Common myeloid progenitor, CD34-positive (primary cell): ENCODE data around the gene SPATA32.
"Not testable (repeated sequence)": the region's sequence is repeated elsewhere in the genome, so short reads cannot be mapped to it uniquely, and the experiment has no call there.

Experiments used
- CTCF ChIA-PET: fragments of 350-600 bp; sonication (Branson Sonifier 250); formaldehyde crosslinking; loops from one replicate; lab custom pipeline; 2021; ENCODE audit warnings: antibody characterized with exemption; lab: Charles Lee
- POLR2A ChIA-PET: fragments of 350-600 bp; sonication (Branson Sonifier 250); formaldehyde crosslinking; loops from one replicate; lab custom pipeline; 2021; ENCODE audit warnings: antibody characterized with exemption; lab: Charles Lee
- DNase-seq, 3 donors: peaks; one replicate each; pipeline versions ENCODE4 v3.0.0 to v3.0.0-alpha.2; 2013
- H3K27ac ChIP-seq, 2 experiments: 1 replicate in 1 of 2; 2 replicates in 1 of 2; pipeline ENCODE4 v1.7.0; 2013; ENCODE audit warnings: inconsistent platforms in 2 of 2, low read length in 2 of 2, mild to moderate bottlenecking in 2 of 2, low read depth in 1 of 2, moderate library complexity in 1 of 2; ENCODE audit not compliant: severe bottlenecking in 2 of 2, insufficient read depth in 1 of 2, poor library complexity in 1 of 2
- H3K27me3 ChIP-seq, 5 experiments: replicated peaks in 2 of 5; 1 replicate in 3 of 5; 2 replicates in 2 of 5; pipeline versions ENCODE4 v1.6.1 to v1.7.0; 2013; ENCODE audit warnings: low read length in 4 of 5, mild to moderate bottlenecking in 2 of 5, moderate library complexity in 2 of 5, inconsistent platforms in 1 of 5; ENCODE audit not compliant: insufficient read depth in 5 of 5, control insufficient read depth in 4 of 5
- H3K36me3 ChIP-seq, 4 experiments: 1 replicate in 2 of 4; 2 replicates in 2 of 4; pipeline versions ENCODE4 v1.6.1 to v1.7.0; 2013; ENCODE audit warnings: low read length in 3 of 4, control low read depth in 1 of 4, mild to moderate bottlenecking in 1 of 4; ENCODE audit not compliant: control insufficient read depth in 4 of 4, insufficient read depth in 4 of 4
- H3K4me1 ChIP-seq, 4 experiments: 1 replicate in 3 of 4; 2 replicates in 1 of 4; pipeline versions ENCODE4 v1.6.1 to v1.7.1; 2013; ENCODE audit warnings: low read length in 3 of 4, mild to moderate bottlenecking in 3 of 4, control low read depth in 1 of 4, inconsistent platforms in 1 of 4, moderate library complexity in 1 of 4; ENCODE audit not compliant: control insufficient read depth in 4 of 4, insufficient read depth in 4 of 4; ENCODE audit errors: control extremely low read depth in 1 of 4
- H3K4me3 ChIP-seq, 7 experiments: 1 replicate in 4 of 7; 2 replicates in 3 of 7; pipeline versions ENCODE4 v1.5.1 to v1.7.0; 2013; ENCODE audit warnings: mild to moderate bottlenecking in 7 of 7, low read length in 6 of 7, moderate library complexity in 6 of 7, inconsistent platforms in 2 of 7, low read depth in 2 of 7, control low read depth in 1 of 7; ENCODE audit not compliant: insufficient read depth in 4 of 7, control insufficient read depth in 1 of 7; ENCODE audit errors: extremely low read depth in 1 of 7
- H3K9me3 ChIP-seq, 5 experiments: 1 replicate in 4 of 5; 2 replicates in 1 of 5; pipeline versions ENCODE4 v1.6.1 to v1.7.1; 2013; ENCODE audit warnings: low read length in 4 of 5, mild to moderate bottlenecking in 2 of 5, inconsistent platforms in 1 of 5, low read depth in 1 of 5, moderate library complexity in 1 of 5; ENCODE audit not compliant: control insufficient read depth in 4 of 5, insufficient read depth in 2 of 5; ENCODE audit errors: control extremely low read depth in 1 of 5
- WGBS: methylation state at CpG from one replicate; pipeline ENCODE4 v1.1.5; 2013; ENCODE audit not compliant: insufficient coverage; 5-methylcytosine and 5-hydroxymethylcytosine counted together

The SPATA32 gene

DNA sequence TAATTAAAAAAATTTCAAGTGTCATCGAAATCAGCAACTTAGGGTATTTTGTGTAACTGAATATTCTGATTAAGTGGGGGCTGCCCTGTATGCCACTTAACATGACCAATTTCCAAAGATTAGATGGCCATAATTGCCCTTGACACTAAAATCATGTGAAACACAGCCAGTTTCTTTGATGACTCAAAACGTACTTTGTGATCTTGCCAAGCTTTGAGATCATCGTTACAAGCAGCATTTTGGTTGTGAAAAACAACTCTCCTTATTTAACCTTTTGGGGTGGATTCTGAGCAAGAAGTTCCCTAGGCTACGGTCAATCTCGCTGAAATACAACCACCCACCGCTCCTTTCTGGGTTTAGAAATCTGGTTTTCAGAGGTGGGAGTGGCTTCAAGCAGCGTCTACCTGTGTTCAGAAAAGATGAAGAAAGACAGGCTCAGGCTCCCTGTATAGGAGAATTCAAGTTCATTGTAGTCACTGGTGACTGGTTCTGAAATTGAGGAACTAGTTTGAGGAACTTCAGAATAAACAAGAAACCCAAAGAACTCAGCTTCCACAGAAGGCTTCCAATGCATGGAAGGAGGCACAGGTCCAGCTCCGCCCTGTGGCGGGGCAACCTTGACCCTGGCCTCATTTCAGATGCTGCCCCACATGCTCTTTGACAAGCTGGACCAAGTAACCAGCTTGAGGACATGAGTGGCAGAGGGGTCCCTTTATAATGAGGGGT lies 45.6 kb upstream of the SPATA32 start:
- H3K4me3 ChIP-seq, result peak overlapping the region in 5 of 7 experiments; percentile 23 to 53 (median 38)
- ChIA-PET CTCF (interaction anchor here (0.7 to 4.7 kb wide), 6 partner anchors 7 to 30 kb away, joined by 3 to 28 read pairs (median 10); partner anchors contain the start of gene MAP3K14), POLR2A (no interaction called here)
- peak overlapping the region; percentile 76 to 89 for H3K27ac ChIP-seq
- H3K9me3 ChIP-seq, result no peaks in the 10 kb centered on the region
- peak; percentile 78 to 93 (median 87) for DNase-seq
- 6% methylated on average over 4 of the region's 9 CpGs for WGBS
- H3K36me3 ChIP-seq, result peaks cover 0 to 19% (median 2%) of the 10 kb centered on the region in 4 experiments
- H3K4me1 ChIP-seq, result peaks cover 34 to 66% (median 56%) of the 10 kb centered on the region in 4 experiments
- no peaks in the 10 kb centered on the region for H3K27me3 ChIP-seq

DNA sequence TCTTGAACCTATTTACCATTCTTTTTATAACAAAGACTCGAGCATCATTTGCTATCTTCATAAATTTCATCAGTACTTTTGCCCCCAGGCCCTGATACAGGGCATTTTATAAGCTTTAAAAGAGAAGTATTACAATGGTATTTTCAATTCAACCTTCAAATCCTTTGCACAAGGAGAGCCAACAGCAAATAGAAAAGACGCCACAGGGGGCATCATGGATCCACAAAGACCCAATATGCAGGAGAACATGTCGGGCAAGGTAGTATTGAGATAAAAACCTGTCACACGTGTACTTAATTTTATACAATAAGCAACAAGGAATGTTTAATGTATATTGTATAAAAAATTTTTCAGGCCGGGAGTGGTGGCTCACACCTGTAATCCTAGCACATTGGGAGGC lies 44.7 kb upstream of the SPATA32 start:
- H3K4me1 ChIP-seq, result peaks cover 27 to 57% (median 50%) of the 10 kb centered on the region in 4 experiments
- no CpG with 5 or more reads among the region's 5 CpGs for WGBS
- peaks cover 0 to 16% (median 2%) of the 10 kb centered on the region in 4 experiments for H3K36me3 ChIP-seq
- H3K27ac ChIP-seq, result no peak overlapping the region
- no peaks in the 10 kb centered on the region for H3K27me3 ChIP-seq
- ChIA-PET POLR2A (interaction anchor here (0.9 kb wide), 1 partner anchor 28 kb away, joined by 3 read pairs; no protein-coding TSS in a partner anchor), CTCF (interaction anchor here (0.9 to 4.7 kb wide), 10 partner anchors 8 to 88 kb away, joined by 3 to 28 read pairs (median 4); partner anchors contain the start of gene MAP3K14)
- DNase-seq, result no peak
- H3K4me3 ChIP-seq, result no peak overlapping the region
- H3K9me3 ChIP-seq, result no peaks in the 10 kb centered on the region

DNA sequence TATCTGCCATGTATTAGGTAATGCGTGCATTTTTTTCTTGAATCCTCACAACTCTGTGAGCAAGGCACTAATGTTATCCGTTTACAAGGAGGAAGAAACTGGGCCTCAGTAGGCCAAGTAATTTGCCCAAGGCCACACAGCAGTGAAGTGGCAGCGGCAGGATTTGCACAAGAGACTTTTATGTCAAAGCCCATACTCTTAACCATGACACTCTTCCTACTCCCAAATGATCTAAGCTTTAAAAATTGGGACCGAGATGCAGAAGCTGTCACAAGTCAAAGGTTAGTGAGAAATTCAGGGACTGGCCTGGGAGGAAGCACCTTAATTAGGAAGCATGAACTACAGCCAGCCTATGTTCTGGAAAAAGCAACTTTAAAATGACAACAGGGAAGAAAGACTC lies 44.2 kb upstream of the SPATA32 start:
- Histone ChIP-seq H3K4me1 (peaks cover 22 to 52% (median 44%) of the 10 kb centered on the region in 4 experiments), H3K4me3 (no peak overlapping the region), H3K27me3 (no peaks in the 10 kb centered on the region), H3K36me3 (peaks cover 0 to 12% (median 2%) of the 10 kb centered on the region in 4 experiments), H3K9me3 (no peaks in the 10 kb centered on the region), H3K27ac (no peak overlapping the region)
- no peak for DNase-seq
- WGBS, result 87% methylated on average over 2 of the region's 4 CpGs
- POLR2A ChIA-PET, result interaction anchor here (0.9 kb wide), 1 partner anchor 27 kb away, joined by 3 read pairs; no protein-coding TSS in a partner anchor
- CTCF ChIA-PET, result interaction anchor here (0.9 to 4.7 kb wide), 8 partner anchors 8 to 87 kb away, joined by 3 to 28 read pairs (median 3); partner anchors contain the start of gene MAP3K14

DNA sequence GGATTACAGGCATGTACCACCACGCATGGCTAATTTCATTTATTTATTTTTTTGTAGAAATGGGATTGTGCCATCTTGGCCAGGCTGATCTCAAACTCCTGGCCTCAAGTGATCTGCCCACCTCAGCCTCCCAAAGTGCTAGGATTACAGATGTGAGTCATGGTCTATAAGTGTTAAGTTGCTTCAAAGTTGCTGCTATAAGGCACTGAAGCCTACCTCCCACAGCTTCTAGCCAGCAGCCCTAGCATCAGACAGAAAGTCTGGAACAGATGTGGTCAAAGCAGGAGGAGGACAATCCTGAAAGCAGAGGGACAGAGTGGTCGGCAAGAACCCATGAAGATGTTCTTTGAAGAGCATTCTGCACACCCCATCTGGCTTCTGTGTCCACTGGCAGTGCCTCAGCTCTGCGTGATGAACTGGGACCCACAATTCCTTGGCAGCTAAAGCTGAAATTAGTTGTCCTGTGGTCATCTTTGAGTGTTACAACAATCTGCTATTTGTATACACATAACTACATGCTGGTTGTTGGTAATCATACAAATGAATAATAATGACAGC lies 43.7 kb upstream of the SPATA32 start:
- Histone ChIP-seq H3K27ac (no peak overlapping the region), H3K27me3 (no peaks in the 10 kb centered on the region), H3K4me3 (no peak overlapping the region), H3K4me1 (peaks cover 18 to 50% (median 41%) of the 10 kb centered on the region in 4 experiments), H3K36me3 (peaks cover 0 to 11% (median 2%) of the 10 kb centered on the region in 4 experiments), H3K9me3 (no peaks in the 10 kb centered on the region)
- CTCF ChIA-PET, result interaction anchor here (1.1 to 4.7 kb wide), 6 partner anchors 9 to 77 kb away, joined by 3 to 28 read pairs (median 3); no protein-coding TSS in a partner anchor
- POLR2A ChIA-PET, result no interaction called here
- WGBS, result 100% methylated on average over 3 of the region's 3 CpGs
- DNase-seq, result no peak

DNA sequence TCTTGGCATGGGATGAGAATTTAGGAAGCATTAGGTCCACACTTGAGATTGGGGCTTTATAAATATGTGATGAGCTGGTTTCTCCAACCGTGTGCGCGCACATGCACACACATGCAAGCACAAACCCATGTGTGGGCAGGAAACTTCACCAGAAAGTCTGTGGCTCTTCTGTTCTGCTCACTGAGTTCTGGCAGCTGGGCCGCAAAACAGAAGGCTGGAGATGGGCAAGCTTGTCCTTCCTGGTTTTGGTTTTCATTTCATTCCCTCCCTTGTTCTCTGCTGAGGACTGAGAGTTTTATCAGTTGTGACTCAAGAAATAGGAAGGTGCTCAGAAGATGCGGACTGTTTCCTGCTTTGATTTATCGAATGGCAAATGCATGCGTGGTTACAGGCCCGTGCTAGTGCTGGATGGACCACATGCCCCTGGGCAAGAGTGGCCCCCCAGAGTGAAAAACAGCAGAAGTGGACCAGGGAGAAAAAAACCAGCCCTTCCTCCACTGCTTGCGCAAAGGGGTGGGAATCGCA lies 40.8 kb upstream of the SPATA32 start:
- Histone ChIP-seq H3K36me3 (peaks cover 0 to 7% (median 1%) of the 10 kb centered on the region in 4 experiments), H3K27ac (no peak overlapping the region), H3K4me1 (peaks cover 13 to 60% (median 43%) of the 10 kb centered on the region in 4 experiments), H3K4me3 (peak overlapping the region in 1 of 7 experiments; percentile 9), H3K9me3 (no peaks in the 10 kb centered on the region), H3K27me3 (no peaks in the 10 kb centered on the region)
- DNase-seq, result peak in 2 of 3 donors; percentile 79 to 80
- CTCF ChIA-PET, result interaction anchor here (0.8 to 2.4 kb wide), 8 partner anchors 8 to 82 kb away, joined by 3 to 11 read pairs (median 4); partner anchors contain the start of gene MAP3K14
- WGBS, result 46% methylated on average over 10 of the region's 10 CpGs
- POLR2A ChIA-PET, result interaction anchor here (0.9 kb wide), 1 partner anchor 19 kb away, joined by 3 read pairs; no protein-coding TSS in a partner anchor

DNA sequence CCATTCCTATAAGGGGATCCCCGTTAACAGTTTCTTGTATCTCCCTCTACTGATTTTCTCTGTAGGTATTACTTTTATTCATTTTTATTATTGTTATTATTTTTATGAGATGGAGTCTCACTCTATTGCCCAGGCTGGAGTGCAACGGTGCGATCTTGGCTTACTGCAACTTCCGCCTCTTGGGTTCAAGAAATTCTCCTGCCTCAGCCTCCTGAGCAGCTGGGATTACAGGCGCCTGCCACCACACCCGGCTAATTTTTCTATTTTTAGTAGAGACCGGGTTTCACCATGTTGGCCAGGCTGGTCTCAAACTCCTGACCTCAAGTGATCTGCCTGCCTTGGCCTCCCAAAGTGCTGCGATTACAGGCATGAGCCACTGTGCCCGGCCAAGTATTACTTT lies 40.3 kb upstream of the SPATA32 start:
- POLR2A ChIA-PET, result interaction anchor here (0.7 kb wide), 1 partner anchor 109 kb away, joined by 7 read pairs; no protein-coding TSS in a partner anchor
- 95% methylated on average over 5 of the region's 9 CpGs for WGBS
- H3K36me3 ChIP-seq, H3K4me3 ChIP-seq, DNase-seq, H3K27me3 ChIP-seq, H3K9me3 ChIP-seq, H3K27ac ChIP-seq: not testable (repeated sequence)
- CTCF ChIA-PET, result interaction anchor here (1.0 to 2.4 kb wide), 6 partner anchors 9 to 83 kb away, joined by 3 to 11 read pairs (median 5); partner anchors contain the start of gene MAP3K14
- H3K4me1 ChIP-seq, result peaks cover 10 to 57% (median 39%) of the 10 kb centered on the region in 4 experiments
